ENCODE measurements around the gene FOXO6.
A peak's percentile ranks its signal among the peaks of the same experiment; 100 is the strongest.

The FOXO6 gene

DNA sequence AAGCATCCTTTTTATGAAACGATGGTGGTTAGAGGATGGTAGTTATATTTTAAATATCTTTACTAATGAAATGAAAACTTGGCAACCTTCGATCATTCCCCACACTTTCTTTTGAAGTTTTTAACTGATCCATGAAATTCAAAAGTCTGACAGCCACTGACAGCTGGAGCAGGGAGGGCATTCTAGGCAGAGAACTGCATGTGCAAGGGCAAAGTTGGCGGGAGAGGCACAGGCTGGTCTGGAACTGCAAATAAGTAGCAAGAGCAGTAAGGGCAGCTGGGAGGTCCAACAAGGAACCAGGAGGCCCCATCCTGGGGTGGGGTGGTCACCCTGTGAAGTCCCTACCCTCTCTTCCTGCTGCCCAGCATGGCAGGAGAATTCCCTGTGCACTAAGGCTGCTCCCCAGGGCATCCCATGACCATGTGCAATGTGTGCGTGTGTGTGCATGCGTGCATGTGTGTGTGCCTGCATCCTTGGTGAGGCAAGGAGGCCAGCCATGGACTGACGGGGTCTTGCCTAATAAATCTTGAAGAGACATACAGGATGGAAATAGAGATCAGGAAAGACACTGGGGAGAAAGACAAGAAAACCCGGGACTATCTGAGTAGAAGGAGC lies 33.1 kb upstream of the FOXO6 start:
- TF ChIP-seq ARNTL (CRISPR knock-in tag; IDR thresholded peaks at IDR 0.05; ENCODE audit: borderline replicate concordance, low read depth) (no peak), SNAI2 (CRISPR knock-in tag; IDR thresholded peaks at IDR 0.05) (no peak), TOX (CRISPR knock-in tag; IDR thresholded peaks at IDR 0.05; ENCODE audit: borderline replicate concordance) (no peak), ZNF8 (CRISPR knock-in tag; IDR thresholded peaks at IDR 0.05) (no peak)
- ATAC-seq = no peak

DNA sequence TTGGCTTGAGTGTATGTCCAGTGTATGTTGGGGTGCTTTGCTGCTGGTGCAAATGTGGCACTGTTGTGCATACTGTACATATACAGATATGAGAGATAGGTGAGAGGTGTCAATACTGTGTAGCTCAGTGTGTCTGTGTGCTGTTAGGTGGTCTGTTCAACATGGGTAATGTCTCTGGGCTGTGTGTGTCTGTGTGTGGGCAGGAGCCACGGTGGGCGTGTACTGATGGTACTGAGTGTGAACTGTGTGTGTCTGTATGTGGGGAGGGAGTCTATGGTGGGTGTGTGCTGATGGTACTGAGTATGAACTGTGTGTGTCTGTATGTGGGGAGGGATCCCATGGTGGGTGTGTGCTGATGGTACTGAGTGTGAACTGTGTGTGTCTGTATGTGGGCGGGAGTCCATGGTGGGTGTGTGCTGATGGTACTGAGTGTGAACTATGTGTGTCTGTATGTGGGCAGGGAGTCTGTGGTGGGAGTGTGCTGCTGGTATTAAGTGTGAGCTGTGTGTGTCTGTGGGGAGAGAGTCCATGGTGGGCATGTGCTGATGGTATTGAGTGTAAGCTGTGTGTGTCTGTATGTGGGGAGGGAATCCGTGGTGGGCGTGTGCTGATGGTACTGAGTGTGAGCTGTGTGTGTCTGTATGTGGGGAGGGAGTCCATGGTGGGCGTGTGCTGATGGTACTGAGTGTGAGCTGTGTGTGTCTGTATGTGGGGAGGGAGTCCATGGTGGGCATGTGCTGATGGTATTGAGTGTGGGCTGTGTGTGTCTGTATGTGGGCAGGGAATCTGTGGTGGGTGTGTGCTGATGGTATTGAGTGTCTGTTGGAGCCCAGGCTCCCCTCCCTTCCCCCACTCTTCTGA lies 32.2 kb upstream of the FOXO6 start:
- TF ChIP-seq ARNTL (CRISPR knock-in tag; IDR thresholded peaks at IDR 0.05; ENCODE audit: borderline replicate concordance, low read depth) (no peak), OSR1 (CRISPR knock-in tag; IDR thresholded peaks at IDR 0.05) (no peak), GLIS3 (CRISPR knock-in tag; IDR thresholded peaks at IDR 0.05) (no peak), TCF4 (CRISPR knock-in tag; IDR thresholded peaks at IDR 0.05; ENCODE audit: borderline replicate concordance) (no peak)
- TF ChIP-seq, protein P1, sequence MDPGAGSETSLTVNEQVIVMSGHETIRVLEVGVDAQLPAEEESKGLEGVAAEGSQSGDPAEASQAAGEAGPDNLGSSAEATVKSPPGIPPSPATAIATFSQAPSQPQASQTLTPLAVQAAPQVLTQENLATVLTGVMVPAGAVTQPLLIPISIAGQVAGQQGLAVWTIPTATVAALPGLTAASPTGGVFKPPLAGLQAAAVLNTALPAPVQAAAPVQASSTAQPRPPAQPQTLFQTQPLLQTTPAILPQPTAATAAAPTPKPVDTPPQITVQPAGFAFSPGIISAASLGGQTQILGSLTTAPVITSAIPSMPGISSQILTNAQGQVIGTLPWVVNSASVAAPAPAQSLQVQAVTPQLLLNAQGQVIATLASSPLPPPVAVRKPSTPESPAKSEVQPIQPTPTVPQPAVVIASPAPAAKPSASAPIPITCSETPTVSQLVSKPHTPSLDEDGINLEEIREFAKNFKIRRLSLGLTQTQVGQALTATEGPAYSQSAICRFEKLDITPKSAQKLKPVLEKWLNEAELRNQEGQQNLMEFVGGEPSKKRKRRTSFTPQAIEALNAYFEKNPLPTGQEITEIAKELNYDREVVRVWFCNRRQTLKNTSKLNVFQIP (CRISPR knock-in tag; IDR thresholded peaks at IDR 0.05; ENCODE audit: borderline replicate concordance, low read depth) = no peak

DNA sequence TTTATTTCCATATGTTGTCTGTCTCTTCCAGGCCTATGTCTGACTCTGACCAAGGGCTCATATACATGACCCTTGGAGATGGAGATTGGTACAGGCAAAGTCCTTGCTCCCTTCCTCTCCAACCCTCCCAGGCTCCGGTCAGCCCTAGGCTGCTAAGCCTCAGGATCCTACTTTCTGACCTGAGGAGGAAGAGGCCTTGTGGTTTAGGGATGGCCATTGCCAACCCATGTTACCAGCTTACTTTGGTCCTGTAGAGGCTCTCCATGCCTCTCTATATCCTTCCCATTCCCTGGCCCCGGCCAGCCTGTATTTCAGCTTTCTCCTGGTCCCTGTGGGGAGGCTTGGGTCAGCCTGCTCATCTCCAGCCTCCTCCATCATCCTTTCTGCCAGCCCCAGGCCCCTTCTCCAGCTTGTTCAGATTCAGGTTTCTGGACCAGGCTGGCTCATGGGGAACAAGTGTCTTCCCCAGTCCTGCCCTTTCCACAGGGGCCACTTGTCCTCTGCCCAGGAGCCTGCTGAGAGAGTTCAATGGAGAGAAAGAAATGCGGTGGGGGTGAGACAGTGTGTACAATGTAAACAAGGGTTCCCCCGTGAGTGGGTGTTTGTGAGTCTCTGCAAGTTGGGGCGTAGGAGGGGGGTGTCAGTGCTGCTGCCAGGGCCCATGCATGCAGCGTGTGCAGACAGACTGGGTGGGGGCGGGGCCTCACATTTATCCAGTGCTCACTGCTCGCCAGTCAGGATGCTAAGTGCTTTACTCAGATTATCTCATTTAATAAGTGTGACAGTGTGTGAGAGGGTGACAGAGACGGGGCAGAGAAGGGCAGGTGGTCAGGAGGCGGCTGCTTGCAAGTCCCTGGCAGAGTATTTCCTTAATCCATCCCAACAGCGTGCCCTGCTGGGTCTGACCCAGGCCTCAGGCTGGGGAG lies 31.3 kb upstream of the FOXO6 start:
- no peak for TF ChIP-seq ARNTL (CRISPR knock-in tag; IDR thresholded peaks at IDR 0.05; ENCODE audit: borderline replicate concordance, low read depth)
- TF ChIP-seq ZFP30 (CRISPR knock-in tag; IDR thresholded peaks at IDR 0.05) = no peak
- TF ChIP-seq ZNF565 (CRISPR knock-in tag; conservative IDR thresholded peaks at IDR 0.05; ENCODE audit: low read depth) = no peak
- ATAC-seq = no peak

More for the DNA sequence above, 32.2 kb upstream of the FOXO6 start:
- ATAC-seq = no peak

DNA sequence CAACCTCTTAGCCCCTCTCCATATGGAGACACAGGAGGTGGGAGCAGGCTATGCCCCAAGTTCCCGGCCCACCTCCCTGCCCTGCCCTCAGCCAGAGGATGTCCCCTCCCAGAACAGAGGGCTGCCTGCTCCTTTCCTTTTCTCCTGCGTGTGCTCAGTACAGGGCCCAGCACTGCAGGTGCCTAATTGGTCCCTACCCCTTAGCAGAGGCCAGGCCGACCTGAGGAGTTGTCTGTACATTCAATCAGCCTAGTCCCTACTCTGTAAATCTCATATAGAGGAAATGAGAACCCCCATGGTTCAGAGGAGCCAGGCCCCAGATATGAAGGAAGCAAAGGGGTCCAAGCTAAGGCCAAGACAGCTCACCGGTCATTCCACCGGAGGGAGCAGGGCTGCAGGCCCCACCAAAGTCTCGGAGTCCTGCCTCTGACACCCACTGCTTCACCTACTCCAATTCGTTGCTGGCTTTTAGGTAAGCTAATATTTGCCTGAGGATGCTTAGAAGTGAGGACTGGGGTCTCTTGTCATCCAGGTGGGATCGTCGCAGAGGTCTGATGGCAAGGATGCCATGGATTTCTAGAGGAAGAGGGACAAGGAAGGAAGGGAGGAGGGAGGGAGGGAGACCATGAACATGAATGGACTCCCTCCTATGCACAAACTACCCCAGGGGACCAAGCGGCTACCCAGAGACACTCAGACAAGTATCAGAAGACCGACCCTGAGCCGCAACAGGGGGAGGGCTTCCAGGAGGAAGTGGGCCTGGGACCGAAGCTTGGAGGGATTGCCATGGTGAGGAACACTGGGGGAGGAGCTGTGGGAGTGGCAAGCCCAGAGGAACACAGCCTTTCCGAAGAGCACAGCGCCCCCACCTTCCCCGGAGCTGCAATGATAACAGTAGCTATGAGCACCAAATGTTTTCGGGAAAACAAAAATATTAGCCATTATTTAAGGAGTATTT lies 30.4 kb upstream of the FOXO6 start:
- ATAC-seq = 0 out of 3 replicates have a peak, but pooled peaks have one; percentile 34
- TF ChIP-seq, protein P1 (CRISPR knock-in tag; IDR thresholded peaks at IDR 0.05; ENCODE audit: borderline replicate concordance, low read depth) = no peak
- TF ChIP-seq ZFP30 (CRISPR knock-in tag; IDR thresholded peaks at IDR 0.05) (no peak), TOX (CRISPR knock-in tag; IDR thresholded peaks at IDR 0.05; ENCODE audit: borderline replicate concordance) (no peak), RARB (CRISPR knock-in tag; IDR thresholded peaks at IDR 0.05) (no peak), SNAI2 (CRISPR knock-in tag; IDR thresholded peaks at IDR 0.05) (no peak), ZNF565 (CRISPR knock-in tag; conservative IDR thresholded peaks at IDR 0.05; ENCODE audit: low read depth) (no peak), TCF4 (CRISPR knock-in tag; IDR thresholded peaks at IDR 0.05; ENCODE audit: borderline replicate concordance) (no peak), ZC3H10 (CRISPR knock-in tag; IDR thresholded peaks at IDR 0.05) (no peak), PPARA (CRISPR knock-in tag; IDR thresholded peaks at IDR 0.05; ENCODE audit: borderline replicate concordance) (no peak), ISL1 (CRISPR knock-in tag; IDR thresholded peaks at IDR 0.05) (no peak), CSDC2 (CRISPR knock-in tag; IDR thresholded peaks at IDR 0.05) (no peak), OSR1 (CRISPR knock-in tag; IDR thresholded peaks at IDR 0.05) (no peak)
- TF ChIP-seq, protein P2, sequence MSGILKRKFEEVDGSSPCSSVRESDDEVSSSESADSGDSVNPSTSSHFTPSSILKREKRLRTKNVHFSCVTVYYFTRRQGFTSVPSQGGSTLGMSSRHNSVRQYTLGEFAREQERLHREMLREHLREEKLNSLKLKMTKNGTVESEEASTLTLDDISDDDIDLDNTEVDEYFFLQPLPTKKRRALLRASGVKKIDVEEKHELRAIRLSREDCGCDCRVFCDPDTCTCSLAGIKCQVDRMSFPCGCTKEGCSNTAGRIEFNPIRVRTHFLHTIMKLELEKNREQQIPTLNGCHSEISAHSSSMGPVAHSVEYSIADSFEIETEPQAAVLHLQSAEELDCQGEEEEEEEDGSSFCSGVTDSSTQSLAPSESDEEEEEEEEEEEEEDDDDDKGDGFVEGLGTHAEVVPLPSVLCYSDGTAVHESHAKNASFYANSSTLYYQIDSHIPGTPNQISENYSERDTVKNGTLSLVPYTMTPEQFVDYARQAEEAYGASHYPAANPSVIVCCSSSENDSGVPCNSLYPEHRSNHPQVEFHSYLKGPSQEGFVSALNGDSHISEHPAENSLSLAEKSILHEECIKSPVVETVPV (CRISPR knock-in tag; IDR thresholded peaks at IDR 0.05) = no peak
- TF ChIP-seq, protein P3, sequence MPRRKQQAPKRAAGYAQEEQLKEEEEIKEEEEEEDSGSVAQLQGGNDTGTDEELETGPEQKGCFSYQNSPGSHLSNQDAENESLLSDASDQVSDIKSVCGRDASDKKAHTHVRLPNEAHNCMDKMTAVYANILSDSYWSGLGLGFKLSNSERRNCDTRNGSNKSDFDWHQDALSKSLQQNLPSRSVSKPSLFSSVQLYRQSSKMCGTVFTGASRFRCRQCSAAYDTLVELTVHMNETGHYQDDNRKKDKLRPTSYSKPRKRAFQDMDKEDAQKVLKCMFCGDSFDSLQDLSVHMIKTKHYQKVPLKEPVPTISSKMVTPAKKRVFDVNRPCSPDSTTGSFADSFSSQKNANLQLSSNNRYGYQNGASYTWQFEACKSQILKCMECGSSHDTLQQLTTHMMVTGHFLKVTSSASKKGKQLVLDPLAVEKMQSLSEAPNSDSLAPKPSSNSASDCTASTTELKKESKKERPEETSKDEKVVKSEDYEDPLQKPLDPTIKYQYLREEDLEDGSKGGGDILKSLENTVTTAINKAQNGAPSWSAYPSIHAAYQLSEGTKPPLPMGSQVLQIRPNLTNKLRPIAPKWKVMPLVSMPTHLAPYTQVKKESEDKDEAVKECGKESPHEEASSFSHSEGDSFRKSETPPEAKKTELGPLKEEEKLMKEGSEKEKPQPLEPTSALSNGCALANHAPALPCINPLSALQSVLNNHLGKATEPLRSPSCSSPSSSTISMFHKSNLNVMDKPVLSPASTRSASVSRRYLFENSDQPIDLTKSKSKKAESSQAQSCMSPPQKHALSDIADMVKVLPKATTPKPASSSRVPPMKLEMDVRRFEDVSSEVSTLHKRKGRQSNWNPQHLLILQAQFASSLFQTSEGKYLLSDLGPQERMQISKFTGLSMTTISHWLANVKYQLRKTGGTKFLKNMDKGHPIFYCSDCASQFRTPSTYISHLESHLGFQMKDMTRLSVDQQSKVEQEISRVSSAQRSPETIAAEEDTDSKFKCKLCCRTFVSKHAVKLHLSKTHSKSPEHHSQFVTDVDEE (CRISPR knock-in tag; IDR thresholded peaks at IDR 0.05) = no peak
